HepG2 (cell line): Measurements from ENCODE around the gene TGM1. TPM values are rescaled to one million over a fixed set of nuclear protein-coding genes. Genes with fewer than 3 reads are reported as not detected.

Source experiments
- CREM ChIP-seq, 2 experiments: sonication (generic) in 1 of 2; formaldehyde crosslinking in 1 of 2; IDR thresholded peaks; 2 replicates each; pipeline versions ENCODE4 v1.4.0 to v1.6.1; 2016 to 2020; ENCODE audit warnings: antibody characterized with exemption in 1 of 2, mild to moderate bottlenecking in 1 of 2, missing genetic modification reagents in 1 of 2
- ESRRA ChIP-seq: sonication (generic); formaldehyde crosslinking; IDR thresholded peaks from 2 replicates; pipeline ENCODE4 v1.5.1; 2020; ENCODE audit warnings: mild to moderate bottlenecking, low read depth, missing genetic modification reagents
- KDM5B ChIP-seq: sonication (generic); formaldehyde crosslinking; IDR thresholded peaks from 2 replicates; pipeline ENCODE4 v1.4.0; 2020; ENCODE audit warnings: missing genetic modification reagents, mild to moderate bottlenecking, borderline replicate concordance
- KLF6 ChIP-seq: IDR thresholded peaks from 2 replicates; pipeline ENCODE4 v1.8.0; 2016; ENCODE audit warnings: missing biosample characterization, missing genetic modification reagents
- POLR2A ChIP-seq, 2 experiments: IDR thresholded peaks; 2 replicates each; pipeline ENCODE4 v1.6.1; 2011; ENCODE audit warnings: low read depth in 2 of 2, low read length in 2 of 2, mild to moderate bottlenecking in 1 of 2, moderate library complexity in 1 of 2; ENCODE audit not compliant: insufficient read depth in 1 of 2
- TEAD2 ChIP-seq: sonication (generic); formaldehyde crosslinking; IDR thresholded peaks from 2 replicates; pipeline ENCODE4 v1.9.0; 2021; ENCODE audit warnings: missing genetic modification reagents
- ZMAT3 ChIP-seq: sonication (generic); formaldehyde crosslinking; conservative IDR thresholded peaks from 2 replicates; pipeline ENCODE4 v1.7.0; 2021; ENCODE audit warnings: missing genetic modification reagents
- ZNF501 ChIP-seq: sonication (generic); formaldehyde crosslinking; IDR thresholded peaks from 2 replicates; pipeline ENCODE4 v1.5.1; 2020; ENCODE audit warnings: mild to moderate bottlenecking, moderate library complexity, missing genetic modification reagents
- ZNF607 ChIP-seq: sonication (generic); formaldehyde crosslinking; IDR thresholded peaks from 2 replicates; pipeline ENCODE4 v1.5.1; 2020; ENCODE audit warnings: missing genetic modification reagents, mild to moderate bottlenecking, borderline replicate concordance
- polyA plus RNA-seq, 8 experiments: library from polyadenylated mRNA; depleted of rRNA in 3 of 8; stranded (reverse) in 7 of 8; unstranded in 1 of 8; fragments of >200 nt; fragmentation: Illumina TruSeq in 4 of 8; extraction: Trizol in 4 of 8; gene quantifications; 2 replicates each; pipeline versions ENCODE4 v1.2.1 to v1.2.3, GENCODE V29; 2011 to 2016; ENCODE audit warnings: low read depth in 4 of 8, missing spikeins in 1 of 8, mixed read lengths in 1 of 8; ENCODE audit not compliant: insufficient read depth in 1 of 8
- total RNA-seq, 5 experiments: library from RNA; depleted of rRNA; stranded (reverse); fragments of >200 nt; fragmentation: Illumina TruSeq; extraction: Trizol; gene quantifications; 2 replicates each; pipeline ENCODE4 v1.2.3, GENCODE V29; 2016; ENCODE audit warnings: low read depth in 1 of 5
- TF ChIP-seq, protein P1 (sequence below): sonication (generic); formaldehyde crosslinking; IDR thresholded peaks from one replicate; pipeline ENCODE4 v1.5.1; 2020; ENCODE audit warnings: mild to moderate bottlenecking, missing genetic modification reagents; ENCODE audit errors: not compliant biosample characterization
- TF ChIP-seq, protein P2 (sequence below): sonication (generic); formaldehyde crosslinking; IDR thresholded peaks from 2 replicates; pipeline ENCODE4 v1.4.0; 2020; ENCODE audit warnings: mild to moderate bottlenecking, missing genetic modification reagents
- TF ChIP-seq, protein P3 (sequence below): sonication (generic); formaldehyde crosslinking; IDR thresholded peaks from 2 replicates; pipeline ENCODE4 v1.5.0; 2020; ENCODE audit warnings: missing genetic modification reagents
- TF ChIP-seq, protein P4 (sequence below): IDR thresholded peaks from 2 replicates; pipeline ENCODE4 v1.6.1; 2018; ENCODE audit warnings: missing genetic modification reagents

TGM1 gene
- total and polyA plus RNA-seq, 2 of the 13 experiments (the other 11 are each of a cell fraction or from before 2014, with no cell fraction given): 3.2 to 10.6 TPM

DNA sequence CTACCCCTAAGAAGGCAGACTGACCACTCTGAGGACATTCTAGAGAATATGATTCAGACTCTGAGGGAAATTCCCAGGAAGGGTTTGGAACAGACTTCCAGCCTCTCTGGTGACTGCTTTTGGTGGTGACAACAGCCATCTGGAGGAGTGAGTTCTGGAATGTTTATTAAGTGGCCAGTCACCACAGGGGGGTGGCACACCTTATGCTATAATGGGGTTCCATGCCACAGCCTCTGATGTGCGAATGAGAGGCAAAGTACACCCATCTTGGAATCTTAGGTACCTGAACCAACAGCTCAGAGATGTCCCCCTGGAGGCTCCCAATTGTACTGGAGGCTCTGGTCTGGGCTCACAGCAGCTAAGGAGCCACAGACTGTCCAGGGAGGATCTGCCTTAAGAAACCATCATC lies 11.1 kb downstream of the TGM1 start (continued):
- TF ChIP-seq ESRRA (CRISPR knock-in tag) (no peak), KDM5B (CRISPR knock-in tag) (0 out of 2 replicates have a peak, but pooled peaks have one; percentile 63), CREM (IDR thresholded peaks at IDR 0.05) (no peak), CREM (CRISPR knock-in tag; IDR thresholded peaks at IDR 0.05) (no peak), ZMAT3 (CRISPR knock-in tag) (peak; percentile 47; the same call in 1 of the 2 replicates), POLR2A (IDR thresholded peaks at IDR 0.05; ENCODE audit: insufficient read depth in 1 of 2, low read depth in 2 of 2, low read length in 2 of 2) (0 out of 4 replicates have a peak, but pooled peaks of 1 of the 2 experiments have one; percentile 2), TEAD2 (CRISPR knock-in tag) (no peak), ZNF501 (CRISPR knock-in tag) (0 out of 2 replicates have a peak, but pooled peaks have one; percentile 15), KLF6 (CRISPR knock-in tag) (no peak), ZNF607 (CRISPR knock-in tag) (peak; percentile 9; the same call in 1 of the 2 replicates)
- TF ChIP-seq, protein P1, sequence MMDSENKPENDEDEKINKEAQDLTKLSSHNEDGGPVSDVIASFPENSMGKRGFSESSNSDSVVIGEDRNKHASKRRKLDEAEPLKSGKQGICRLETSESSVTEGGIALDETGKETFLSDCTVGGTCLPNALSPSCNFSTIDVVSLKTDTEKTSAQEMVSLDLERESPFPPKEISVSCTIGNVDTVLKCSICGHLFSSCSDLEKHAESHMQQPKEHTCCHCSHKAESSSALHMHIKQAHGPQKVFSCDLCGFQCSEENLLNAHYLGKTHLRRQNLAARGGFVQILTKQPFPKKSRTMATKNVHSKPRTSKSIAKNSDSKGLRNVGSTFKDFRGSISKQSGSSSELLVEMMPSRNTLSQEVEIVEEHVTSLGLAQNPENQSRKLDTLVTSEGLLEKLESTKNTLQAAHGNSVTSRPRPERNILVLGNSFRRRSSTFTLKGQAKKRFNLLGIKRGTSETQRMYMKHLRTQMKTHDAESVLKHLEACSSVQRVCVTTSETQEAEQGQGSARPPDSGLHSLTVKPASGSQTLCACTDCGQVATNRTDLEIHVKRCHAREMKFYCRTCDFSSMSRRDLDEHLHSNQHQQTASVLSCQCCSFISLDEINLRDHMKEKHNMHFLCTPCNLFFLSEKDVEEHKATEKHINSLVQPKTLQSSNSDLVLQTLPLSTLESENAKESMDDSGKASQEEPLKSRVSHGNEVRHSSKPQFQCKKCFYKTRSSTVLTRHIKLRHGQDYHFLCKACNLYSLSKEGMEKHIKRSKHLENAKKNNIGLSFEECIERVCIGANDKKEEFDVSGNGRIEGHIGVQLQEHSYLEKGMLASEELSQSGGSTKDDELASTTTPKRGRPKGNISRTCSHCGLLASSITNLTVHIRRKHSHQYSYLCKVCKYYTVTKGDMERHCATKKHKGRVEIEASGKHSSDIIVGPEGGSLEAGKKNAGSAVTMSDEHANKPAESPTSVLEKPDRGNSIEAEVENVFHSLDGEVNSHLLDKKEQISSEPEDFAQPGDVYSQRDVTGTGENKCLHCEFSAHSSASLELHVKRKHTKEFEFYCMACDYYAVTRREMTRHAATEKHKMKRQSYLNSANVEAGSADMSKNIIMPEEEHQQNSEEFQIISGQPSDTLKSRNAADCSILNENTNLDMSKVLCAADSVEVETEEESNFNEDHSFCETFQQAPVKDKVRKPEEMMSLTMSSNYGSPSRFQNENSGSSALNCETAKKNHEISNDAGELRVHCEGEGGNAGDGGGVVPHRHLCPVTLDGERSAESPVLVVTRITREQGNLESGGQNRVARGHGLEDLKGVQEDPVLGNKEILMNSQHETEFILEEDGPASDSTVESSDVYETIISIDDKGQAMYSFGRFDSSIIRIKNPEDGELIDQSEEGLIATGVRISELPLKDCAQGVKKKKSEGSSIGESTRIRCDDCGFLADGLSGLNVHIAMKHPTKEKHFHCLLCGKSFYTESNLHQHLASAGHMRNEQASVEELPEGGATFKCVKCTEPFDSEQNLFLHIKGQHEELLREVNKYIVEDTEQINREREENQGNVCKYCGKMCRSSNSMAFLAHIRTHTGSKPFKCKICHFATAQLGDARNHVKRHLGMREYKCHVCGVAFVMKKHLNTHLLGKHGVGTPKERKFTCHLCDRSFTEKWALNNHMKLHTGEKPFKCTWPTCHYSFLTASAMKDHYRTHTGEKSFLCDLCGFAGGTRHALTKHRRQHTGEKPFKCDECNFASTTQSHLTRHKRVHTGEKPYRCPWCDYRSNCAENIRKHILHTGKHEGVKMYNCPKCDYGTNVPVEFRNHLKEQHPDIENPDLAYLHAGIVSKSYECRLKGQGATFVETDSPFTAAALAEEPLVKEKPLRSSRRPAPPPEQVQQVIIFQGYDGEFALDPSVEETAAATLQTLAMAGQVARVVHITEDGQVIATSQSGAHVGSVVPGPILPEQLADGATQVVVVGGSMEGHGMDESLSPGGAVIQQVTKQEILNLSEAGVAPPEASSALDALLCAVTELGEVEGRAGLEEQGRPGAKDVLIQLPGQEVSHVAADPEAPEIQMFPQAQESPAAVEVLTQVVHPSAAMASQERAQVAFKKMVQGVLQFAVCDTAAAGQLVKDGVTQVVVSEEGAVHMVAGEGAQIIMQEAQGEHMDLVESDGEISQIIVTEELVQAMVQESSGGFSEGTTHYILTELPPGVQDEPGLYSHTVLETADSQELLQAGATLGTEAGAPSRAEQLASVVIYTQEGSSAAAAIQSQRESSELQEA (CRISPR knock-in tag): peak; percentile 40
- TF ChIP-seq, protein P2, sequence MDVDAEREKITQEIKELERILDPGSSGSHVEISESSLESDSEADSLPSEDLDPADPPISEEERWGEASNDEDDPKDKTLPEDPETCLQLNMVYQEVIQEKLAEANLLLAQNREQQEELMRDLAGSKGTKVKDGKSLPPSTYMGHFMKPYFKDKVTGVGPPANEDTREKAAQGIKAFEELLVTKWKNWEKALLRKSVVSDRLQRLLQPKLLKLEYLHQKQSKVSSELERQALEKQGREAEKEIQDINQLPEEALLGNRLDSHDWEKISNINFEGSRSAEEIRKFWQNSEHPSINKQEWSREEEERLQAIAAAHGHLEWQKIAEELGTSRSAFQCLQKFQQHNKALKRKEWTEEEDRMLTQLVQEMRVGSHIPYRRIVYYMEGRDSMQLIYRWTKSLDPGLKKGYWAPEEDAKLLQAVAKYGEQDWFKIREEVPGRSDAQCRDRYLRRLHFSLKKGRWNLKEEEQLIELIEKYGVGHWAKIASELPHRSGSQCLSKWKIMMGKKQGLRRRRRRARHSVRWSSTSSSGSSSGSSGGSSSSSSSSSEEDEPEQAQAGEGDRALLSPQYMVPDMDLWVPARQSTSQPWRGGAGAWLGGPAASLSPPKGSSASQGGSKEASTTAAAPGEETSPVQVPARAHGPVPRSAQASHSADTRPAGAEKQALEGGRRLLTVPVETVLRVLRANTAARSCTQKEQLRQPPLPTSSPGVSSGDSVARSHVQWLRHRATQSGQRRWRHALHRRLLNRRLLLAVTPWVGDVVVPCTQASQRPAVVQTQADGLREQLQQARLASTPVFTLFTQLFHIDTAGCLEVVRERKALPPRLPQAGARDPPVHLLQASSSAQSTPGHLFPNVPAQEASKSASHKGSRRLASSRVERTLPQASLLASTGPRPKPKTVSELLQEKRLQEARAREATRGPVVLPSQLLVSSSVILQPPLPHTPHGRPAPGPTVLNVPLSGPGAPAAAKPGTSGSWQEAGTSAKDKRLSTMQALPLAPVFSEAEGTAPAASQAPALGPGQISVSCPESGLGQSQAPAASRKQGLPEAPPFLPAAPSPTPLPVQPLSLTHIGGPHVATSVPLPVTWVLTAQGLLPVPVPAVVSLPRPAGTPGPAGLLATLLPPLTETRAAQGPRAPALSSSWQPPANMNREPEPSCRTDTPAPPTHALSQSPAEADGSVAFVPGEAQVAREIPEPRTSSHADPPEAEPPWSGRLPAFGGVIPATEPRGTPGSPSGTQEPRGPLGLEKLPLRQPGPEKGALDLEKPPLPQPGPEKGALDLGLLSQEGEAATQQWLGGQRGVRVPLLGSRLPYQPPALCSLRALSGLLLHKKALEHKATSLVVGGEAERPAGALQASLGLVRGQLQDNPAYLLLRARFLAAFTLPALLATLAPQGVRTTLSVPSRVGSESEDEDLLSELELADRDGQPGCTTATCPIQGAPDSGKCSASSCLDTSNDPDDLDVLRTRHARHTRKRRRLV (CRISPR knock-in tag): no peak
- TF ChIP-seq, protein P3, sequence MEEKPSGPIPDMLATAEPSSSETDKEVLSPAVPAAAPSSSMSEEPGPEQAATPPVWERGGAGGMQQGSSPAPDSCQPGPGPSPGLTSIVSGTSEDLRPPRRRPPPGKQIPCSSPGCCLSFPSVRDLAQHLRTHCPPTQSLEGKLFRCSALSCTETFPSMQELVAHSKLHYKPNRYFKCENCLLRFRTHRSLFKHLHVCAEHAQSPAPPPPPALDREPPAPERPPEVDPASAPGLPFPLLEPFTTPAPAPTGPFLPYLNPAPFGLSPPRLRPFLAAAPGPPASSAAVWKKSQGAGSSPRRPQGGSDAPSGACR (CRISPR knock-in tag): peak; percentile 67; the same call in 1 of the 2 replicates
- TF ChIP-seq, protein P4, sequence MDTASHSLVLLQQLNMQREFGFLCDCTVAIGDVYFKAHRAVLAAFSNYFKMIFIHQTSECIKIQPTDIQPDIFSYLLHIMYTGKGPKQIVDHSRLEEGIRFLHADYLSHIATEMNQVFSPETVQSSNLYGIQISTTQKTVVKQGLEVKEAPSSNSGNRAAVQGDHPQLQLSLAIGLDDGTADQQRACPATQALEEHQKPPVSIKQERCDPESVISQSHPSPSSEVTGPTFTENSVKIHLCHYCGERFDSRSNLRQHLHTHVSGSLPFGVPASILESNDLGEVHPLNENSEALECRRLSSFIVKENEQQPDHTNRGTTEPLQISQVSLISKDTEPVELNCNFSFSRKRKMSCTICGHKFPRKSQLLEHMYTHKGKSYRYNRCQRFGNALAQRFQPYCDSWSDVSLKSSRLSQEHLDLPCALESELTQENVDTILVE (CRISPR knock-in tag): no peak
